ENCODE results near the gene ZNF275.

DNA sequence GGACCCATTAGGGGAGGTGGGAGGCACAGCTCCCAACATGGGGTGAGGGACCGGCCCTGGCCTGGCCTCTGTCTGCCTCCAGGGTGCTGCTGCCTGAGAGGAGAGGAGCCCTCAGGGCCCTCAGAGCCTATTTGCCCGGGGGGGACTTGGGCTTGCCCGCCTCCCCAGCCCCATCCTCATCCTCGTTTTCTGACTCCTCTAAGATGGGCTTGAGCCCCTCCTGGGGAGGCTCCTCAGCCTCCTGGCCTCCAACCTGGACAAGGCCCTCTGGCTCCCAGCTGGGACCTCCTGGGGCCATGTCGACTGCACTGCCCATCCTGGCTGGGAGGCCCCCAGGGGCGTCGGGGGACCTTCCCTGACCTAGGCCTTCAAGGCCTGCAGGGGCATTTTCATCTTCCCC, 15.1 kb upstream of the ZNF275 start:
- TF ChIP-seq, protein P1, sequence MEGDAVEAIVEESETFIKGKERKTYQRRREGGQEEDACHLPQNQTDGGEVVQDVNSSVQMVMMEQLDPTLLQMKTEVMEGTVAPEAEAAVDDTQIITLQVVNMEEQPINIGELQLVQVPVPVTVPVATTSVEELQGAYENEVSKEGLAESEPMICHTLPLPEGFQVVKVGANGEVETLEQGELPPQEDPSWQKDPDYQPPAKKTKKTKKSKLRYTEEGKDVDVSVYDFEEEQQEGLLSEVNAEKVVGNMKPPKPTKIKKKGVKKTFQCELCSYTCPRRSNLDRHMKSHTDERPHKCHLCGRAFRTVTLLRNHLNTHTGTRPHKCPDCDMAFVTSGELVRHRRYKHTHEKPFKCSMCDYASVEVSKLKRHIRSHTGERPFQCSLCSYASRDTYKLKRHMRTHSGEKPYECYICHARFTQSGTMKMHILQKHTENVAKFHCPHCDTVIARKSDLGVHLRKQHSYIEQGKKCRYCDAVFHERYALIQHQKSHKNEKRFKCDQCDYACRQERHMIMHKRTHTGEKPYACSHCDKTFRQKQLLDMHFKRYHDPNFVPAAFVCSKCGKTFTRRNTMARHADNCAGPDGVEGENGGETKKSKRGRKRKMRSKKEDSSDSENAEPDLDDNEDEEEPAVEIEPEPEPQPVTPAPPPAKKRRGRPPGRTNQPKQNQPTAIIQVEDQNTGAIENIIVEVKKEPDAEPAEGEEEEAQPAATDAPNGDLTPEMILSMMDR (conservative IDR thresholded peaks at IDR 0.05; ENCODE audit: low read depth, low read length), result no peak
- no peak for TF ChIP-seq EZH2 (IDR thresholded peaks at IDR 0.05; ENCODE audit: borderline replicate concordance, low read depth, low read length, poor library complexity, severe bottlenecking)
